IPS-20b (cell line): Measurements from ENCODE around the gene PDCD2L.
A peak's percentile ranks its signal among the peaks of the same experiment; 100 is the strongest.
"Not testable (repeated sequence)": the region's sequence is repeated elsewhere in the genome, so short reads cannot be mapped to it uniquely, and the experiment has no call there.

Experiments
- H3K27ac ChIP-seq: one replicate; pipeline ENCODE4 v1.5.1; 2013; ENCODE audit warnings: low read length
- H3K27me3 ChIP-seq: 2 replicates; pipeline ENCODE4 v1.6.1; 2013; ENCODE audit warnings: mild to moderate bottlenecking, low read length, inconsistent platforms; ENCODE audit not compliant: insufficient read depth
- H3K36me3 ChIP-seq: 2 replicates; pipeline ENCODE4 v1.6.1; 2013; ENCODE audit warnings: low read depth, mild to moderate bottlenecking, inconsistent platforms, low read length, moderate library complexity; ENCODE audit not compliant: insufficient read depth
- H3K4me1 ChIP-seq: 2 replicates; pipeline ENCODE4 v1.6.1; 2013; ENCODE audit warnings: mild to moderate bottlenecking, control low read depth, inconsistent platforms, low read length, moderate library complexity; ENCODE audit not compliant: insufficient read depth
- H3K4me3 ChIP-seq: 2 replicates; pipeline ENCODE4 v1.5.1; 2013; ENCODE audit warnings: mild to moderate bottlenecking, low read length, inconsistent platforms
- H3K9ac ChIP-seq: 2 replicates; pipeline ENCODE4 v1.6.1; 2013; ENCODE audit warnings: low read depth, mild to moderate bottlenecking, inconsistent platforms, low read length, moderate library complexity
- H3K9me3 ChIP-seq: 2 replicates; pipeline ENCODE4 v1.6.1; 2013; ENCODE audit warnings: mild to moderate bottlenecking, low read depth, low read length, inconsistent platforms; ENCODE audit not compliant: insufficient read depth

The PDCD2L gene

DNA sequence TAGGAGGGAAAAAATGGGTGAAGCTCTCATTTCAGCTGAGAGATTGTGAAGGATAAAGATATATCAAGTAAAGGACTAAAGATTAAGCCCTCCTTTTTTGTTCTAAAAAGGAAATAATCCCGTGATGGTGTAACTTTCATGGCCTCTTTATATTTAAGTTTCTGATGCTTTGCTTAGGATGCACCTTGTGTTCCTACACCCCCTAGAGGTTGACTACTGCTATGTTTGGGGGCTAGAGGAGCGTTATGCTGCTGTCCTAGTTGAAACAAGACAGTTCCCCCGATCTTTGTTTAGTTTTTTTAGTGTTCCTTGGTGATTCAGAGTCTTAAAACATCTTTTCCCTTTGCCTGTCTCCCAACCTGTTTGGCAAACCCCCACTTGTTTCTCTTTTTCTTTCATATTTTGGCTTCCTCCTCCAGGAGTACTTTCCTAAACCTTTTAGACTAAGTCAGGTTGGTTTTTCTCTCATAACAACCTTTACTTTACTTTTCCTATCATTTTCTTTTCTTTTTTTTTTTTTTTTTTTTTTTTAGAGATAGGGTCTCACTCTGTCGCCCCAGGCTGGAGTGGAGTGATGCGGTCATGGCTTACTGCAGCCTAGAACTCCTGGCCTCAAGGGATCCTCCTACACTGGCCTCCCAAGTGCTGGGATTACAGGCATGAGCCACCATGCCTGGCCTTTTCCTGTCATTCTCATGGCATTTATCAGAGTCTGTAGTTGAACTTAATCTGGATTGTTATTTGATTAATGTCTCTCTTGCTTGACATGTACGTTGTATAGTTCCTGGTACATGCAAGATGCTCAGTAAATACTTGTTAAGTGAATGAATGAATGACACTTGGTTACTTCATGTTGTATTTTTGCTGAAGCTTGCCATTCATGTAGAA is 26.8 kb downstream of the PDCD2L start:
- H3K9ac ChIP-seq, result peak overlapping the region; percentile 44; the same call in 1 of the 2 replicates
- H3K27me3 ChIP-seq, result no peaks in the 10 kb centered on the region
- peak overlapping the region; percentile 100 for H3K4me3 ChIP-seq
- no peak overlapping the region for H3K27ac ChIP-seq
- peaks cover 4% of the 10 kb centered on the region; the same call in 1 of the 2 replicates for H3K4me1 ChIP-seq
- no peaks in the 10 kb centered on the region for H3K9me3 ChIP-seq
- peaks cover 55% of the 10 kb centered on the region for H3K36me3 ChIP-seq

DNA sequence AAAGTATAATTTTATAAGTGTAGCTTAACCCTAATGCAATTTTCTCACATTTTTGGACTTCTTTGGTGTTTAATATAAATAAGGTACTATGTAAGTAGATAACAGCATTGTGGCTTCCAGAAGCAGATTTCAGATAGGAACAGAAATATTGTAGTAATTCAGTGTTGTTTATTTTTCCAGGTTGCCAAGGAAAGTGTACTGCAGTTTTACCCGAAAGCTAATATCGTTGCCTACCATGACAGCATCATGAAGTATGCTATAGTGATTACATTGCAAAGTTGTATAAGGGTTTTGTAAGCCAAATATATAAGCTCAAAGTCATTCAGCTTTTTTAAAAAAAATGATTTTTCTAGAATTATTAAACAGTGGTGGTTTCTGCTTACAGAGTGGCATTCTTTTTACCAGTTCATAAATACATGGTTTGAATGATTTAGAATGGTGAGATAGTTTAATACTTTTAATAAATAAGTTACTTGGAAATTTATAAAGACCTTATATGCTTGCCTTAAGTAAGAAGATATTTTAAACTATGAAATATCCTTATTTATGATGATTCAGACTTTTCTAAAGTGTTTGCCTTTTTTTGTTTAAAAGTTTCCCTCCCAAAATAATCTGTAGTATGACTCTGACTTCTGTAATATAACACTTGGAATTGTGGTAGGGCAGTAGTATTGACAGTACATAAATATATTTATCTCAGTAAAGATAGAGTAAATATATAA is 27.6 kb downstream of the PDCD2L start:
- H3K4me1 ChIP-seq, result peaks cover 4% of the 10 kb centered on the region; the same call in 1 of the 2 replicates
- H3K27ac ChIP-seq, result no peak overlapping the region
- no peak overlapping the region for H3K9ac ChIP-seq
- H3K9me3 ChIP-seq, result no peaks in the 10 kb centered on the region
- H3K36me3 ChIP-seq, result peaks cover 57% of the 10 kb centered on the region
- H3K27me3 ChIP-seq, result no peaks in the 10 kb centered on the region
- no peak overlapping the region for H3K4me3 ChIP-seq

DNA sequence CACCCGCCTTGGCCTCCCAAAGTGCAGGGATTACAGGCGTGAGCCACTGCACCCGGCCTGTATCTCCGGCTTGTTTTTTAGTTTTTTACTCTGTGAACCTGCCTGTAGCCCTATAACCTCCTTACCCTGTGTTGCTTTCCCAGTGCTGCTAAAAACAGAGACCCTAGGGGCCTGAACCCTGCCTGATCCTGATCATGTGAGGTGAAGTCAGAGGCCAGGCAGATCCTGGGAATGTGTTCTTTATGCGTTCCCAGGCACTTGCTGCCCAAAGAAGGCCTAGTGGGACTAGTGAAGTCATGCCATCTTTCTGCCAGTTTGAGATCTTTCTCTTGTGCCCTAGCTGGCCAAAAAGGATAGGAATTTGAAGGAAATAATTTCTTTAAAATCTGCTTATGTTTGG is 28.6 kb downstream of the PDCD2L start:
- Histone ChIP-seq H3K9me3 (no peaks in the 10 kb centered on the region), H3K4me1 (peaks cover 4% of the 10 kb centered on the region; the same call in 1 of the 2 replicates), H3K36me3 (peaks cover 67% of the 10 kb centered on the region), H3K27ac (no peak overlapping the region), H3K27me3 (no peaks in the 10 kb centered on the region), H3K4me3 (no peak overlapping the region), H3K9ac (no peak overlapping the region)

DNA sequence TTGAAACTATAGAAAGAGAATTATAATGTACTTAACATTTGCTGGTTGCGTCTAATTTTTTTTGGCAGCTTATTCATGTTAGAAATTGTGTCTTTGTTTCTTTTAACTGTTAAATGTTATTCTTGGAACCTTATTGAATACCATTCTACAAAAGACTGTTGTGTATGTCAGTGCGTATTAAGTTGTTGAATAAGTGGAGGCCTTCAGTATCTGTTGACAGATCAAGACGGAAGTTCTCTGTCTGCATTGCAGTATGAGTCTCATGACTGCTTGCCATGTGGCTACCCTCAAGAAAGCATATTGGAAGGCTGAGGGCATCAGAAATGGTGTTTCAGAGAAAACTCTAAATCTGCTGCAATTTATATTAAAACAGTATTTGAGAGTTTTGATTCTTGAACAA is 32.5 kb downstream of the PDCD2L start:
- no peak overlapping the region for H3K27ac ChIP-seq
- no peak overlapping the region for H3K9ac ChIP-seq
- H3K36me3 ChIP-seq, result peaks cover 98% of the 10 kb centered on the region
- H3K9me3 ChIP-seq, result no peaks in the 10 kb centered on the region
- no peaks in the 10 kb centered on the region for H3K4me1 ChIP-seq
- H3K4me3 ChIP-seq, result no peak overlapping the region
- no peaks in the 10 kb centered on the region for H3K27me3 ChIP-seq

DNA sequence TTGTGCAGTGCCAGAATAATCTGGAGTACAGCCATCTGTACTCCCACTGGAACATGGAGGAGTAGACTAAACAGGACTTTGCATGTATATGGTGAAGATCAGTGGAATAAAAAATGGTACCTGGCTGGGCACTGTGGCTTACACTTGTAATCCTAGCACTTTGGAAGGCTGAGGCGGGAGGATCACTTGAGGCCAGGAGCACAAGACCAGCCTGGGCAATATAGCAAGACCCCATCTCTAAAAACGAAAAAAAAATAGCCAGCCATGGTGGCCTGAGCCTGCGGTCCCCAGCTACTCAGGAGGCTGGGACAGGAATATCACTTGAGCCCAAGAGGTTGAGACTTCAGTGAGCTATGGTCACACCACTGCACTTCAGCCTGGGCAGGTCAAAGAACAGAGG is 44.0 kb downstream of the PDCD2L start:
- Histone ChIP-seq H3K27me3 (no peaks in the 10 kb centered on the region), H3K9me3 (no peaks in the 10 kb centered on the region), H3K4me1 (no peaks in the 10 kb centered on the region), H3K27ac (no peak overlapping the region), H3K4me3 (no peak overlapping the region), H3K9ac (no peak overlapping the region), H3K36me3 (peaks cover 98% of the 10 kb centered on the region)

DNA sequence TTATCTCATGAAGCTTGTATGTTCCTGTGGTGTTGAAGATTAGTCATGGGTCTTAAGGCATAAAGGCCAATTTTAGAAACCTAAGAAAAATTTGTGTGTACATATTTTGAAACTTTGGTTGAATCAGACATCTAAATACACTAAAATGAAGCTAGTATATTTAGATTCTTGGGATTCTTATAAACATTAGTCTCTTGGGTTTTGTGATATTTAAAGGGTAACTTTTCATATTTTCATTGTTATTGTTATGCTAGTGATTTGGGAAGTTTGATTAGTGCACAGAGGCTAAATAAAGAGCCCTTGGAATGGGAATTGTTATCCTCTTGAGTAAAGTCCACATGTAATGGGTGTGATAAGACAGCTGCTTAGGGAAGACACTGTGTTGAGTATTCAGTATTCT is 48.5 kb downstream of the PDCD2L start:
- peaks cover 89% of the 10 kb centered on the region for H3K36me3 ChIP-seq

DNA sequence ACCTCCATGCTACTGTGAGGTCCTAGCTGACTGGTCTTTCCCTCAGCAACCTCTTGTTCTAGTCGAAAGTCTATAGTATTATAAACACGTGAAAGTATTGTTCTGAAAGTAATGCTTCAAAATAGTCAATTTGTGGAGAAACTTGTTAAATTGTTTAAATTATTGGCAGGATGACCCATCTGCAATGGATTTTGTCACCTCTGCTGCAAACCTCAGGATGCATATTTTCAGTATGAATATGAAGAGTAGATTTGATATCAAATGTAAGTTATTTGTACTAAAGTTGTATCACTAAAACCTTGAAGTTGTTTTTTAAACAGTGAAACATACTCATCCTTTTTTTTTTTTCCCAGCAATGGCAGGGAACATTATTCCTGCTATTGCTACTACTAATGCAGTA is 49.9 kb downstream of the PDCD2L start:
- no peaks in the 10 kb centered on the region for H3K27me3 ChIP-seq
- H3K36me3 ChIP-seq, result peaks cover 89% of the 10 kb centered on the region
- no peak overlapping the region for H3K4me3 ChIP-seq

More for the DNA sequence above, 48.5 kb downstream of the PDCD2L start:
- no peak overlapping the region for H3K27ac ChIP-seq
- no peaks in the 10 kb centered on the region for H3K9me3 ChIP-seq
- no peaks in the 10 kb centered on the region for H3K27me3 ChIP-seq
- no peak overlapping the region for H3K9ac ChIP-seq
- no peaks in the 10 kb centered on the region for H3K4me1 ChIP-seq
- no peak overlapping the region for H3K4me3 ChIP-seq

DNA sequence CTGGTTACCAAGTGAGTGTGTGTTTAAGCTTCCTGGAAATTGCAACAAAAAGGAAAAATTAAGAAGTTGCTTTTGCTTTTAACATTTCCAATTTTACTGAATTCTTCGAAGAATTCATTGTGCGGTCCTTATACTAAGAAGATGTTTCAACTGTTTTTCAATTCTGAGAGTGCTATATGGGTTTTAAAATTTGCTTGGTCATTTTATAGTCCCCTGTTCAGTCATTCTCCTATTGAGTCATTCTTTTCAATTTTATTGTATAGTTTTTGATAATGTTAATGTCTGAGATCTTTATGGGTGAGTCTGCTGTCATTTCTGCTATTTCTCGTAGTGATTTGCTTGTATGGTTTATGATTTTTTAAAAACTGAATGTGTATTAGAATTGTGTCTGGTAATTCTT is 50.5 kb downstream of the PDCD2L start:
- Histone ChIP-seq H3K27ac (no peak overlapping the region), H3K9me3 (no peaks in the 10 kb centered on the region), H3K9ac (no peak overlapping the region), H3K4me1 (no peaks in the 10 kb centered on the region), H3K4me3 (no peak overlapping the region), H3K27me3 (no peaks in the 10 kb centered on the region), H3K36me3 (peaks cover 89% of the 10 kb centered on the region)

More for the DNA sequence above, 49.9 kb downstream of the PDCD2L start:
- Histone ChIP-seq H3K27ac (no peak overlapping the region), H3K9ac (no peak overlapping the region), H3K9me3 (no peaks in the 10 kb centered on the region), H3K4me1 (no peaks in the 10 kb centered on the region)

DNA sequence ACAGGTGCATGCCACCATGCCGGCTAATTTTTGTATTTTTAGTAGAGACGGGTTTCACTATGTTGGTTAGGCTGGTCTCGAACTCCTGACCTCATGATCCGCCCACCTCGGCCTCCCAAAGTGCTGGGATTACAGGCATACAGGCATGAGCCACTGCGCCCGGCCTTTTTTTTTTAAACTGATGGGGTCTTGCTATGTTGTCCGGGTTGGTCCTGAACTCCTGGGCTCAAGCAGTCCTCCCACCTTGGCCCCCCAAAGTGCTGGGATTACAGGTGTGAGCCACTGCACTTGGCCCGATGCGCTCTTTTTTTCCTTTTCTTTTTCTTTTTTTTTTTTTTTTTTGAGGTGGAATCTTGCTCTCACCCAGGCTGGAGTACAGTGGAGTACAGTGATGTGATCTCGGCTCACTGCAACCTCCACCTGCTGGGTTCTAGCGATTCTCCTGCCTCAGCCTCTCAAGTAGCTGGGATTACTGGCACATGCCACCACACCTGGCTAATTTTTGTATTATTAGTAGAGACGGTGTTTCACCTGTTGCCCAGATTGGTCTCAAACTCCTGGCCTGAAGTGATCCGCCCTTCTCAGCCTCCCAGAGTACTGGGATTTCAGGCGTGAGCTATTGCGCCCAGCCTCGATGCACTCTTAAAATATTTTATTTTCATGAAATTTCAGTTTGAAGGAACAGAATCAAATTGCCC is 51.7 kb downstream of the PDCD2L start:
- H3K9me3 ChIP-seq, H3K4me1 ChIP-seq, H3K9ac ChIP-seq, H3K4me3 ChIP-seq, H3K27ac ChIP-seq, H3K27me3 ChIP-seq: not testable (repeated sequence)
- peaks cover 89% of the 10 kb centered on the region for H3K36me3 ChIP-seq

DNA sequence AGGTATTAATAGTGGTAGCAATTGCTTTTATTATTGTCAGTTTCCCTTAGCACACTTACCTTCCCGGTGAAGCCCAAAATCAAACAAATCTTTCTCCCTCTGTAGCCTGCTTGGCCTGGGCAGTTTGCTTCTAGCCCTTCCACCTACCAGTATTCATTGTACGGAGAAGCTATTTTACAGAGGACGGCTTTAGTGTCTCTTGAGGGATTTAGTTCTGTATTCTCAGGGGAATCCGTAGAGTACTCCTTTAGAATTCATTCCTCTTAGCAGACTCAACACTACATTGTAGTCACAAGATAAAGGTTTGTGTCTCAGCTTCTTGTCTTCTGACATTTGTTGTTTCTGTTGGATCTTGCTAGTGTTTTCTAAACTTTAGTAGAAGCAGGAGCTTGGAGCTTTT is 53.2 kb downstream of the PDCD2L start:
- H3K36me3 ChIP-seq, result peaks cover 89% of the 10 kb centered on the region
- no peak overlapping the region for H3K4me3 ChIP-seq
- no peaks in the 10 kb centered on the region for H3K27me3 ChIP-seq
- H3K27ac ChIP-seq, result no peak overlapping the region
- H3K4me1 ChIP-seq, result no peaks in the 10 kb centered on the region
- no peak overlapping the region for H3K9ac ChIP-seq
- H3K9me3 ChIP-seq, result no peaks in the 10 kb centered on the region

DNA sequence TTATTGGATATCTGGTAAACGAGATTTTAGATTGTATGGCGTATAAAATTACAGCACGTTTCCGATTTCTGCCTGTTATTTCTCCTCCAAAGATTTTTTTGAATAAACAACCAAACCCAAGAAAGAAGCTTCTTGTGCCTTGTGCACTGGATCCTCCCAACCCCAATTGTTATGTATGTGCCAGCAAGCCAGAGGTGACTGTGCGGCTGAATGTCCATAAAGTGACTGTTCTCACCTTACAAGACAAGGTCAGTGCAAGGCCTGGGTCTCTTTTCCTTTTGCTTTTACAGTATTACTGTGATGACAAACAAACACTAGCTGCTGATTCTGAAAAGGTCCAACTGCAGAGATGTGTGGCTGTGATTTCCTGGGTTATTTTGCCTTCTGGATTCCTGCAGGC is 54.5 kb downstream of the PDCD2L start:
- no peaks in the 10 kb centered on the region for H3K27me3 ChIP-seq
- no peak overlapping the region for H3K9ac ChIP-seq
- H3K4me1 ChIP-seq, result no peaks in the 10 kb centered on the region
- no peaks in the 10 kb centered on the region for H3K9me3 ChIP-seq
- no peak overlapping the region for H3K4me3 ChIP-seq
- no peak overlapping the region for H3K27ac ChIP-seq
- peaks cover 89% of the 10 kb centered on the region for H3K36me3 ChIP-seq
